Measurements from ENCODE around the gene TMEFF2. TPM values are rescaled to one million over a fixed set of nuclear protein-coding genes. Genes with fewer than 3 reads are reported as not detected.

The TMEFF2 gene
- total RNA-seq, 1 donor from 2014 or later, result not detected

DNA sequence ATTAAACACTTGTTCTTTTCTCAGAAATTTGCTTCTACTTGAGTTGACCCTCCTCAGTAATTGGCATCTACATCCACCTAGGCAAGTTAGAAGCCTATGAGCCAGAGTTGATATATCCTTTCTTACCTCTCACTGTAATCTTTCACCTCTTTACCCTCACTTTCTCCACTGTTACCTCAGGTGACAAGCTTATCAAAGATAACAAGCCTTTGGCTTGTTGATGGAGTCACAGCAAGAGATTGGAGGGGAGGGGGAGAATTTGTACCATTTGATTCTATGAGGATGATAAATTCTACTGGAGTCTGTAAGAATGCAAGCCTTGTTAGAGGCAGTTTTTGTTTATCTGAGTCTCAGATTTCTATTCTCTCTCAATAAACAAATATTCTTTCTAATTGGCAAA lies 176.9 kb downstream of the TMEFF2 start:
- DNase-seq (ENCODE audit: low spot score), result no peak

DNA sequence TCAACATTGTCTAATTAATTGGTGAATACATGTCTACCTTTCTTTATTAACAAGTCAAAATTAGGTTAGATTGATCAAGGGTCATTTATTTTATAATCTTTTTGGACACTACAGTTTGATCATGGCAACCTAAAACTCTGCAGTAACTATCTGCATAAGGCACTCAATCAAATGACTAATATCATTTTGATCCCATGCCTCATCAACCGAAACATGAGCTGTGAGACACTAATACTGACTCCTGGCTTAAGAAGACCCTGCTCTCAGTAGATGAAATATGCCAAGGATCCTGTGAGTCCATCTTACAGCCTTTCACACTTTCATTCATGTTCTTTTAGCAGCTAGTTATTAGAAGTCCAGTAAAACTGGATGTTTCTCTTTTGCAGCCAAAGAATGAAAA lies 178.5 kb downstream of the TMEFF2 start:
- DNase-seq (ENCODE audit: low spot score), result no peak

DNA sequence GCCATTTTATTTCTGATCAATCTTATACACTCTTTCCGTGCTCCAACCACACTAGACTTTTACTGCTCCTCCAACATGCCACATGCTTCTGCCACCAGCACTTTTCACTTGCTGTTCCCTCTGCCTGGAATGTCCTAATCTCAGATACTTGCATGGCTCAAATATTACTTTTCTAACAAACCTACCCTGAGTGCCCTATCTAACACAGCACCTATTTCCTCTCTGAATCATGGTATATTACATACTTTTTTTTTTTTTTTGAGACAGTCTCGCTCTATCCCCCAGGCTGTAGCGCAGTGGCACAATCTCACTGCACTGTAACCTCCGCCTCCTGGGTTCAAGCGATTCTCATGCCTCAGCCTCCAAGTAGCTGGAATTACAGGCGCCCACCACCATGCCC lies 181.5 kb downstream of the TMEFF2 start:
- DNase-seq (ENCODE audit: low spot score), result no peak

DNA sequence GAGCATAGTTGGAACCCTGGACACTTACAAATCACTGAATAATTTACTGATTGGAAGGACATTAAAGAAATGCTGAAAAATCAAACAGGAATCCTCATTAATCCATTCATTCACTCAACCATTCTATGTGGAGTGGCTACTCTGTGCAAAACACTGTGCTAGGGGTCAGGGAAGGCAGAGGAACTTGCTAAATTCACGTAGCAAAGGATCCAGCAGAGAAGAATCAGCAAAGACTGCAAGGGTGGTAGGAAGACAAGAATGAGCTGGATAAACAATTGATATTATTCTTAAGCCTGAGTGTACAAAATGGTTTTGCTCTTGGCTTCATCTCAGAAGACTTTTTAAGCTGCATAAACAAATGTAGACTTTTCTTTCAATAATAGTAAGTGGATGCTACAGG lies 183.5 kb downstream of the TMEFF2 start:
- DNase-seq (ENCODE audit: low spot score), result no peak

DNA sequence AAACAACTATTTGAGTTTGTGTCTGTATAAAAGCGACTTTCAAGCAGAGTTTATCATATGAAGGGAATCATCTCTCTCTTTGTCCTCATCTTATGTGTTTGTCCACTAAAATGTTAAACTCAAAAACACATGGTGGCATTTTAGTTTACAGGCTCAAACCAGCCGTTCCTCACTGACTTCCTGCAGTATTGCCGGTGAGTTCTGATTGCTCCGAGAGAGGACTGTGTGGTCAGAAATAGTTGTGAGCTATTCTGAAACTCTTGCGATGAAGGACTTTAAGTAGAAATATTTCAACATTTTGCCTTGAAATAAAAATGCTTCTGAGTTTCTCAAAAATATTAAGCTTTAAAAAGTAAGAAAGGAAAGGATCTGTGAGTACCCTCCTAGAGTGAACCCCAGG lies 184.7 kb downstream of the TMEFF2 start:
- no peak for DNase-seq (ENCODE audit: low spot score)

DNA sequence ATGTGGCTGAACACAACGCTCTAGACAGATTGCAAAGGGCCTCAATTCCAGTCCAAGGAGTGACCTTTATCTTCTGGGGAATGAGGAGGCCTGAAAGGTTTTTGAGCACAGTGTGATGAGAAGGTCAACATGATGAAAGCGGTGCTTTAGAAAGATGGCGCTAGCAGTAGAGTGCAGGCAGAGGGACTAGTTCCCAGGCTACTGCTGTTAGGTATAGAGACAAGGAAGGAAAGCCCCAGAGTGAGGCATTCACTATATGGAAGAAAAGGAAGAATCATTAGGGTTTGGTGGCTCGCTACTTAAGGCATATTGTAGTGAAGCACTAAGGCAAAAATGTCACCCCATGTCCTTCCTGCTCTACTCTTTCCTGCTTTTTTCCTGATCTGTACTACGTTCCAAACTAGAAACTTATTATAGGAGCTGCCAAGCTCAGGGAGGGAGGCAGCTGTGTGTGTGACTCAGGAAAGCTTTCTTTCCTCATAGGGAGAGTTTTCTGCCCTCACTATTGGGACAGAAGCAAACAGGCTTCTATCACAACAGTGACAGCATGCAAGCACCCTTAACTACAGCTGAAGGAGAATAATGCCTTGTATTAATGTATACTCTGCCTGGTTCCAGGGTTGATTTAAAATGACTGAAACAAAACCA lies 187.0 kb downstream of the TMEFF2 start:
- no peak for DNase-seq (ENCODE audit: low spot score)

DNA sequence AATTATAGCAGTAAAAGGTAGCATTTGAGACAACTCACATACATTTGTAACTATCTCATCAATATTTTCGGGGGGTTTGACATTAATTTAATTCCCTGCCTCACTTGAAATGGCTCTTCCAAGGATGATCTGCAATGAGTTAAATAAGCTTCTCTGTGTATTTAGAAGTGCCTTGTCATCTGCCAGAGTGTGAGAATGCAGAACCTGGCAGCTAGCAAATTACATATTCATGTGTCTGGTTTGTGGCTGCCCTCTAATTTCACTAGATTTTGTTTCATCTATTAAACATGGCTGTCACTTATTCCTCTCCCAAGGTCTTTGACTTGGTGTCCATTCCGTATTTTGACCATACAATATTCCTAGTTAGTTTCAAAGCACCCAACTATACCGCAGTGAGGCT lies 189.5 kb downstream of the TMEFF2 start:
- DNase-seq (ENCODE audit: low spot score), result no peak

DNA sequence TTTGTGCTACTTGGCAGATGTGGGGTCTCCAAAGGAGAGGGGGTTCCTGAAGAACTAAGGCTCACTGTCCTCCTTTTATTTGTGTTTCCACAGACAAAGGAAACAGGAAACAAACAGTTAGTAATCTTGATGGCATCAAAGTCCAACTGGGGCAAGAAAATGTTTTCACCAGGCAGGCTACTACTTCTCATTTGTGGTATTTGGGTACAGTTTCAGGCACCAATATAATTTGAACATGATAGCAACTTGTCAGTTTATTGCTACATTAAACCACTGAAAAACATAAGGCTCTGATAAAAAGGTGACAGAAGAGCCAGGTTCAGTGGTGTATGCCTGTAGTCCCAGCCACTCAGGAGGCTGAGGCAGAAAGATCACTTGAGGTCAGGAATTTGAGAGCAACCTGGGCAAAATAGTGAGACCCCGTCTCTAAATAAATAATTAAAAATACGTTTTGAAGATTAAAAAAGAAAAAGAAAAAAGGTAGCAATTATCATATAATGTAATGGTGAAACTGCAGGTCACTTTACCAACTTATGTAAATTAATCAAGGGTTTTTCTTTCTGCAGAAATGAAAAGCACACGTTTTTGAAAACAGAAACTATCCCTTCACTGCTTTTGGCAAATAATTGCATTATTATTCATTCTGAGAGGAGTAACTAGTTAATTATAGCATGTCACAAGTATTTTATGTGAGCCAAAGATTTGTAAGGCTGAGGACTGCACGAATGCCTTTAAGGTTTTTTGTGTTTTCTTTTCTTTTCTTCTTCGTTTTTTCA lies 190.4 kb downstream of the TMEFF2 start:
- no peak for DNase-seq (ENCODE audit: low spot score)

DNA sequence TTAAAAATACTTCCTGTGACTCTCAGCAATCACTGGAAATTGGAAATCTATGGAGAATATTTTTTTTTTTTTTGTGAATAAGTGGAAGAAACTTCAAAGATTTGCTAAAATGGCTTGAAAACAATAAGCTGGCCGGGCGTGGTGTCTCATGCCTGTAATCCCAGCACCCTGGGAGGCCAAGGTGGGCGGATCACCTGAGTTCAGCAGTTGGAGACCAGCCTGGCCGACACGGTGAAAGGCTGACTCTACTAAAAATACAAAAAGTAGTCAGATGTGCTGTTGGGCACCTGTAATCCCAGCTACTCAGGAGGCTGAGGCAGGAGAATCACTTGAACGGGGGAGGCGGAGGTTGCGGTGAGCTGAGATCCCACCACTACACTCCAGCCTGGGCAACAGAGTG lies 192.3 kb downstream of the TMEFF2 start:
- no peak for DNase-seq (ENCODE audit: low spot score)

DNA sequence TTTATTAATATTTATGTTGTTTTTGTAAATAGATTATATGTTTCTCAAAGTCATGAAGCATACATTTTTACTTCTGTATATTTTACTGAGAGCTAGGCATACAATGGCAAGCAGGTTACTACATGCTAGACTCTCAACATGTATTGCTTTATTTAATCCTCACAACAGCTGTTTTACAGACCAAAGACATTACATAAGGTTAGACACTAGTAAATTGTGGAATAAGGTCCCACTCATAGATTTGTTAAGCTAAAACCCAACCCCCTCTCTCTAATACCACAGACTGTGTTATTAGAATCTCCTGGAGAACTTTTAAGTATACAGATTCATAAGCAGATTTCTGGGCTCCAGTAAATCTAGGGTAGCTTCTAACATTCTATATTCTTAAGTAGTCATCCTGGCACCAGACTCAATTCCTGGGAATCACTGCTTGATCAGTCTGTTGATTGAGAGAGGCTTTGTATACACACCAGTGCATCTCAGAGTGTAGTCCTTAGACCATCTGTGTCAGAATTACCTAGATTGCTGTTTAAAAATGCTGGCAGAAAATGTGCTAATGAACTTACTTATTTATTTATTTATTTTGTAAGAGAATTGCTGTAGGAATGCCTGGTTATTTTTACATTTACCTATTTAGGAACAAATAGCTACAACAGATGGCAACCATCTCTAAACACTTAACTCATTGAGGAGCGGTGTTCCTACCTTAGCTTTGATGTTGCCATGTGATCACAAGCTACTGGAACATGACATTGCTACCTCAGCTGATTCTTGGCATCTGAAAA lies 194.3 kb downstream of the TMEFF2 start:
- DNase-seq (ENCODE audit: low spot score), result no peak

DNA sequence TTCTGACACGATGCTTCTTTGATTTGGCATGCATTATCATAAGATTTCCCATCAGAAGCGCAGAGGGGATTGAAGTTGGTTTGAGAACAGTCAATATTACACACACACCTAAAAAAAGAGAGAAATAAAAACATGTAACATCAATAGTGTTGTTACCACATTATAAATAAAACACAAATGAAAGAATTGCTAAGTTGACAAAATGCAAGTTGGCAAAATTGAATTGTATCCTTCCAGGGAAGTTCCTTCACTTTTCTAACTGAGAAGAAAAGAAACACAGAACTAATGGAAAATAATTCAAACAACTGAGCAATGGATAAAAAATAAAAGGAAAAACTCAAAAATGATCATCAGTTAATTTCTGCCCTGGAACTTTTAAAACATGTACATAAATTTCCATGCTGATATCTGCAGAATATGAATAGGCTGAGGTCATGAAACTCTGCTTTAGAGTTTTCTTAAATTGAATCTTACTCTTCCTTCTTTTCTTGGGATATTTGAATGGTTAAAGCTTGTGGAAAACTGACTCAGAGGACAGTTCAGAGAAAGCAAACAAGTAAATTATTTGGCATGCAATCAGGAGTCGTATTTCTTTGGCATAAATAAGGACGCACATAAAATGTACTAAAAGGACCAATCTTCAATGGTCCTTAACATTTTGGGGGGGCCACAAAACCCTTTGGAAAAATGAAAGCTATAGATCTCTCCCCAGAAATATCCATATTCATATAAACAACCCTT lies 195.5 kb downstream of the TMEFF2 start:
- no peak for DNase-seq (ENCODE audit: low spot score)

DNA sequence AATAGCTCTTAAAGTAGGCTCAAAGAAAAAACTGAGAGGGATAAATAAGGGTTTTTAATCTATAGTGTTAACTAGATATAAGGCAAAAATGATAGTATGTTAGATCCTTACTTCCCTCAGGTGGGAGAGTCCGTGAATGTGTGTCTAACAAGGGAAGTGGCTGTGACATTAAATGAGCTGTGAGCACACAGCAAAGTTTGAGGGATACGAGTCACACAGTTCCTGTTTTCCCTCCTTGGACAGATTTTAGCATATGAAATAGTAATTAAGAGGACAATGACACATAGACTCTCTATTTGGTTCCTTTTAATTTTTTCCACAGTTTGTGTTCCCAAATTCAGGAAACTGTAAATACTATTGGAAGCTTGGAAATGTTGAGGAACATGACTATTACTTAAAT lies 199.4 kb downstream of the TMEFF2 start:
- DNase-seq (ENCODE audit: low spot score), result no peak

DNA sequence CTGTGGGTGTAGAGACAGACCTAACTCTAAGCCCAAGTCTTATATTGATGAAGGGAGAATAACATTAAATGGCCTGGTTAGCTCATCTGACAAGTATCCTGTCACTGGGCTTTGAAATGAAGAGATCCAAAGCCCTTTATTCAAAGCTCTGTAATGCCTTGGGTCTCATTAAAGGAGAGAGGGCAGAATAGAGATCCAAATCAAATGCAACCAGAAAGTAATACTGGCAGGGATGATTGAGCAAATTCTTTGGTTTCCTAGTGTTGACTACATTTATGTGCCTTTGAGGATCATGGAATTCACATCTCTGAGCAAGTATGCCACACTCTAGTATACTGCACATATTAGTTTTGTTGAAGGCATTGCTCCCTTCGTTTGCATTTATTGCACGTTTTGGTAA lies 200.0 kb downstream of the TMEFF2 start:
- no peak for DNase-seq (ENCODE audit: low spot score)

DNA sequence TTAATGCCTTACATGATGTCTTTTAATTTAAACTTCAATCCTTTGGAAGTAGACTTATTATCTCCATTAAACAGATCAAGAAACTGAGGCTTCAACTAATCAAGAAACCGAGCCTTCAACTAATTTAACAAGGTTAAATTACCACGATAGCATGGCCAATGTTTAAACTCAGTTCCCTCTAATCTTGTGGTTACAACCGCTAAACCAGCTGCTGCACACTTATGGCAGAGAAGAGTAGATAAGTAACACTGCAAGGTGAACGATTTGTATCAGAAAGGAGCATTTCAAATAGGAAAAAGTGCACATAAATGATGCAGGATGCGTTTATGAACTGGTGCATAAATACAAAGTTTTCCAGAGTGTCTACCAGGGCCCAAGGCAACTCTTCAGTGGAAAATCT lies 203.3 kb downstream of the TMEFF2 start:
- DNase-seq (ENCODE audit: low spot score), result no peak

DNA sequence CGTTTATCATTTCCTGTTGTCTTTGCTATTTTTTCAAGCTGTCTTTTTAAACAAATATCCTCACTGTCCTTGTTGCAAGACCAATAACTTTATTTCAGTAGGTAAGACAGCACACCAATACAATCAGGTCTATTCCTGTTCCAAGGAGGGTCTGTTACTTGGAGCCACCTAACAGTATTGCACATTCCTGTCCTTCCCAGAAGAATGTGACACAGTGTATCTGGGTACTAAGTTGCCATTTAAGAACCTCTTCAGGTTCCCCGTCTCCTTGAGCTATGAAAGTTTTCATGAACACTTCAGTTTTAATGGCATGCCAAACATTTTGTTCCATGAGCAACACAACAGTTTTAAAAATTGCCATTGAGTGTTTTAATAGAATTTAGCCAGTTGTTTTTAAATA lies 209.0 kb downstream of the TMEFF2 start:
- no peak for DNase-seq (ENCODE audit: low spot score)

DNA sequence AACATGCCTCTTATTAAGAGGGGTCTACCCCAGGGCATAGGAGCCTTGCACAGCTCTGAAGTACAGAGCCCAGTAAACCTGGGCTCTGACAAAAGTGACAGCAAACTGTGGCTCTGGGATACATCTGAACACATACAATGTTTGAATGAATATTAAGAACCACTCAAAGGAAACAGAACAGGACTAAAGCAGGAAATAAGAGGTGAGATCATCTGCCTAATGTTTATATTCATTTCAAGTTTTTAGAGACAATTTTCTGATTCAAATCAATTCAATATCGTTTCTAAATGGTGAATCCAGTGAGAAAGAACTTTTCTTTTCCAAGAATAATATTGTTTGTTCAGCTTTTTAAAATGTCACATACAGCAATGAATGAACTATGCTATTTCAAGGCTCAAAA lies 211.1 kb downstream of the TMEFF2 start:
- no peak for DNase-seq (ENCODE audit: low spot score)

DNA sequence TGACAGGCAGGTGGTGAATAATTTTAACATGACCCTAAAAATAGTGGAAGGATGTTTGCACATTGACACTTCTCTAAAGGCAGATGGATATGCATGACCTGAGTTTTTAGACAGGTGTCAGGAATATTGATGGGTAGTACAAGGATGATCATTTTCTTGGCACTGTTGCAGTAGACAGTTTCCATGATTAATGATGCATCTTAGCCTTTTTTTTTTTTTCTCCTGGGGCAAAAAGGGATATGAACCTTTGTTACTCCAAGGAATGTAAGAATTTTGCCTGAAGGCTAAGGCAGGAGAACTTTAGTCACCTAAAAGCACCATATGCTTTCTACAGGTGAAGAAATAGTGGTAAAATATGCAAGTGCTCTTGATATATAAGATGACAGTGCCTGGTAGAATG lies 211.5 kb downstream of the TMEFF2 start:
- DNase-seq (ENCODE audit: low spot score), result no peak

DNA sequence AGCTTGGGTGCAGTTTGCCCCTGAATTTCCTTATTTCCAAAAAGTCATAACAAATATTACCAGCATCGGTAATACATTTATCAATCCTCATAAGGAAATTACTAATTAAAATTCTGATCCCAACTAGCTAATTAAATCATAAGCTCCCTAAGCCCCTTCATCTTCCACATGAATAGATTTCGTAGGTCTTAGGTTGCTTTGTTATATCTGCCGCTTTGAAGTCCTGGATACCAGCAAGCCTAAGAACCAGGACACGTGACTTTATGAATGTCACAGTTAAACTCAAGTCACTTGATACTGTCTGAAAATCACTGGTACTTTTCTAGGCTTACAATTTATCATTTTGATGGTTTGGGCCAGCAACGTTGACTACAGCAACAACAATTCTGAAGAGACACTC lies 213.0 kb downstream of the TMEFF2 start:
- DNase-seq (ENCODE audit: low spot score), result no peak

DNA sequence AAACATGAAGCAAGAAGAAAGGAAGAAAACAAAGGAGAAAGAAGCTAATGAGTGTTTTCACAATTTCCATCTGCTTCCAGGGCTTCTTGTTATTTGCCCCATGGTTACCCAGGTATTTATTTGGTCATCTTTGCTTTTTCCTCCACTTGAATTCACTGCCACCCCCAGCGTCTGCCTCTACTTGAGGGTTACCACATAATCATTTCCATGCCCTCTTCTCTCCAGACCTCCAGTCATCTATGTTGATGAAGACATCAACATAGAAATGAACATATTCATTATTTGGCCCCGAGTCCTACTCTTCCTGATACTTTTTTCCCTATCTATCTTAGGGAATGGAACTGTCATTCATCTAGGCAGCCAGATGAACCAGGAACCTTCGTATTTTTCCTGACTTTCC lies 214.2 kb downstream of the TMEFF2 start:
- DNase-seq (ENCODE audit: low spot score), result no peak

DNA sequence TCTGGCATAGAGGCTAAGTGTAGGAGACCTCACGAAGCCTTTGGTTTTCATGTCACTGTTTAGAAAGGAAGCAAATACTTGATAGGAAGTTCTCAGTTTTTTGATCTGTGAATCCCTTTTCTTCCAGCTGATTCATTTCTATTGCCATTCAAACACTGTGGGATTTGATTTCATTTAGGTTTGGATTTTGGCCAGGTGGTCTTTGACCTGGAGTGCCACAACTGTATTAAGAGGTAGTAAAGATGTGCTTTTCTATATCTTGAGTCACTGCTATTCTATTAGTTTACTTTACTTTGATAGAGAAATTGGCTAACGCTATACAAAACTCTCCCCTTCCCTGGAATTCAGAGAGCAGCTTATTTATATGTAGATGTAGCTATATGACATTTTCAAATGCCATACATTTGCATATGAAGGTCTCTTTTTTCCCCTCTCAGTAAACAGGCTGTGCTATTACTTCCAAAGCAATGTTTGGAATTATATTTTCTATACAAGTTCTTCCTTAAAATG lies 215.5 kb downstream of the TMEFF2 start:
- no peak for DNase-seq (ENCODE audit: low spot score)

DNA sequence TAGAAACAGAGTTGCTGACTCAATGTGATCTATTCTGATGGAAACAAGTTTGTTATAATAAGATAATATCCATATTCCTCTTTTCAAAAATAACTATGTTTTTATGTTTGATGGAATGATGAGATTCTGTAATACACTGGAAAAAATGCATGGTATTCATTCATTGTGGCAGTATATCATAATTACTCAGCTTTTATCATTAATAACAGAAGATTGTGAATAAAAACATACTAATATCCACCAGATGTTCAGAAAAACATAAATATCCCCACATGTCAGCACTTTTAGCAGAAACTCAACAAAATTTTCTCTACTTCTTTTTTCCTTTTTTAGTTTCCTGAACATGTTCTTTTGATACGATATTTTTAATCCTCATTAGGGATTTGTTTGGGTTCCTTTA lies 217.0 kb downstream of the TMEFF2 start:
- no peak for DNase-seq (ENCODE audit: low spot score)
